Neuronal stem cell (in vitro differentiated cells): ENCODE data around the gene OR56A1.

Source experiments
- DNase-seq: peaks from one replicate; pipeline ENCODE4 v3.0.0-alpha.2; 2013; ENCODE audit warnings: low spot score
- H2AFZ ChIP-seq: one replicate; pipeline ENCODE4 v1.6.1; 2013; ENCODE audit warnings: mild to moderate bottlenecking, low read length, inconsistent platforms
- H2AK5ac ChIP-seq: 2 replicates; pipeline ENCODE4 v1.6.1; 2013; ENCODE audit warnings: low read depth, mild to moderate bottlenecking, inconsistent platforms, low read length, moderate library complexity, mixed read lengths
- H2BK120ac ChIP-seq: 2 replicates; pipeline ENCODE4 v1.6.1; 2013; ENCODE audit warnings: low read depth, mild to moderate bottlenecking, inconsistent platforms, low read length, moderate library complexity, mixed read lengths
- H2BK12ac ChIP-seq: one replicate; pipeline ENCODE4 v1.6.1; 2013; ENCODE audit warnings: low read length, inconsistent platforms
- H2BK15ac ChIP-seq: 2 replicates; pipeline ENCODE4 v1.6.1; 2013; ENCODE audit warnings: mild to moderate bottlenecking, low read length, inconsistent platforms, mixed read lengths
- H2BK5ac ChIP-seq: one replicate; pipeline ENCODE4 v1.6.1; 2013; ENCODE audit warnings: inconsistent platforms, mild to moderate bottlenecking, low read length, moderate library complexity
- H3K14ac ChIP-seq: one replicate; pipeline ENCODE4 v1.6.1; 2013; ENCODE audit warnings: low read length, inconsistent platforms
- H3K18ac ChIP-seq: 2 replicates; pipeline ENCODE4 v1.6.1; 2013; ENCODE audit warnings: low read length, inconsistent platforms
- H3K23ac ChIP-seq: 2 replicates; pipeline ENCODE4 v1.6.1; 2013; ENCODE audit warnings: low read depth, mild to moderate bottlenecking, mixed read lengths, low read length, inconsistent platforms; ENCODE audit not compliant: poor library complexity
- H3K27ac ChIP-seq: replicated peaks from 3 replicates; pipeline ENCODE4 v1.5.1; 2013; ENCODE audit warnings: low read length, inconsistent platforms
- H3K27me3 ChIP-seq, 3 experiments: 2 replicates each; pipeline ENCODE4 v1.6.1; 2013; ENCODE audit warnings: low read length in 3 of 3, mild to moderate bottlenecking in 2 of 3, inconsistent platforms in 1 of 3, low read depth in 1 of 3, mixed read lengths in 1 of 3, moderate library complexity in 1 of 3; ENCODE audit not compliant: control insufficient read depth in 3 of 3, insufficient read depth in 3 of 3
- H3K36me3 ChIP-seq, 2 donors: replicated peaks in 1 of 2; 2 replicates each; pipeline ENCODE4 v1.6.1; 2013; ENCODE audit warnings: low read length in 2 of 2; ENCODE audit not compliant: control insufficient read depth in 2 of 2, insufficient read depth in 2 of 2
- H3K4ac ChIP-seq: 2 replicates; pipeline ENCODE4 v1.6.1; 2013; ENCODE audit warnings: inconsistent platforms, mild to moderate bottlenecking, low read length, moderate library complexity
- H3K4me1 ChIP-seq, 2 donors: 1 replicate in 1 of 2; 2 replicates in 1 of 2; pipeline ENCODE4 v1.6.1; 2013; ENCODE audit warnings: low read length in 2 of 2, low read depth in 1 of 2; ENCODE audit not compliant: control insufficient read depth in 2 of 2, insufficient read depth in 1 of 2
- H3K4me2 ChIP-seq: one replicate; pipeline ENCODE4 v1.6.1; 2013; ENCODE audit warnings: mild to moderate bottlenecking, low read length, inconsistent platforms; ENCODE audit not compliant: insufficient read depth, poor library complexity, severe bottlenecking
- H3K4me3 ChIP-seq, 2 donors: 2 replicates each; pipeline ENCODE4 v1.5.1; 2013; ENCODE audit warnings: low read length in 2 of 2, mild to moderate bottlenecking in 2 of 2, inconsistent platforms in 1 of 2, moderate library complexity in 1 of 2
- H3K79me1 ChIP-seq: one replicate; pipeline ENCODE4 v1.6.1; 2013; ENCODE audit warnings: low read depth, mild to moderate bottlenecking, inconsistent platforms, low read length, moderate library complexity
- H3K9ac ChIP-seq: one replicate; pipeline ENCODE4 v1.6.1; 2013; ENCODE audit warnings: mild to moderate bottlenecking, low read depth, low read length, inconsistent platforms; ENCODE audit not compliant: poor library complexity
- H3K9me3 ChIP-seq, 2 donors: replicated peaks in 1 of 2; 2 replicates each; pipeline versions ENCODE3 to v1.6.1; 2013; ENCODE audit warnings: low read length in 2 of 2, mild to moderate bottlenecking in 2 of 2, inconsistent platforms in 1 of 2, low read depth in 1 of 2, mixed read lengths in 1 of 2, moderate library complexity in 1 of 2; ENCODE audit not compliant: control insufficient read depth in 2 of 2, insufficient read depth in 1 of 2
- H4K8ac ChIP-seq: one replicate; pipeline ENCODE4 v1.6.1; 2013; ENCODE audit warnings: low read depth, mild to moderate bottlenecking, inconsistent platforms, low read length, moderate library complexity
- H4K91ac ChIP-seq: one replicate; pipeline ENCODE4 v1.6.1; 2013; ENCODE audit warnings: low read length, low read depth, mild to moderate bottlenecking, inconsistent platforms; ENCODE audit not compliant: poor library complexity
- WGBS, 2 donors: extraction: QIAGEN DNeasy Blood & Tissue Kit; methylation state at CpG; one replicate each; pipeline ENCODE4 v1.1.7; 2013; ENCODE audit warnings: missing lambda C conversion rate in 2 of 2, mixed read lengths in 1 of 2; ENCODE audit not compliant: insufficient read length in 2 of 2, insufficient replicate concordance in 1 of 2; ENCODE audit errors: extremely low coverage in 2 of 2; 5-methylcytosine and 5-hydroxymethylcytosine counted together

Gene OR56A1

DNA sequence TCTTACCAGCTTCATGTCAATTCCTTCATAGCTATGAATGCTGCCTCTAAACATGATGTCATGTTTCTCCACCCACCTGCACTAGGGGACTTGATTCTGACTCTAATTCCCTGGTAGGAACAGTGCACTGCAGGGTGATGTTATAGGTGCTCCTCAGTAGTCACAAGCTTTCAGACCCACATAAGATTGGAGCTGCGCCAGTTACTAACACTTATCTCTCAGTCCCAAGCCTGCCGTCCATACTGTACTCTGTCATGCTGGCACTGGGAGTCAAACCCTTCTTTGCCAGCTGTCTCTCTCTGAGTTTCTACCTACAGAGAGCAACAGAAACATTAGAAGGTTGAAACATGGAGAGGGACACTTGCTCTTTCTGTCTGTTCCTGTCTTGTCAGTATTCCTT lies 5.5 kb downstream of the OR56A1 start:
- Histone ChIP-seq H3K4me1 (no peaks in the 10 kb centered on the region), H3K27me3 (no peaks in the 10 kb centered on the region), H2BK15ac (no peak overlapping the region), H4K8ac (no peak overlapping the region), H3K23ac (no peak overlapping the region), H2BK12ac (no peak overlapping the region), H3K14ac (no peak overlapping the region), H3K18ac (no peak overlapping the region), H2AFZ (no peak overlapping the region), H3K9ac (no peak overlapping the region), H2AK5ac (no peak overlapping the region), H3K4me3 (no peak overlapping the region), H2BK5ac (no peak overlapping the region), H3K36me3 (no peaks in the 10 kb centered on the region), H3K4ac (no peak overlapping the region), H2BK120ac (no peak overlapping the region), H3K27ac (no peak overlapping the region), H4K91ac (no peak overlapping the region), H3K79me1 (no peaks in the 10 kb centered on the region), H3K9me3 (no peaks in the 10 kb centered on the region), H3K4me2 (no peak overlapping the region)
- DNase-seq, result no peak
- WGBS, 2 donors, result no CpG with 5 or more reads among the region's 2 CpGs

DNA sequence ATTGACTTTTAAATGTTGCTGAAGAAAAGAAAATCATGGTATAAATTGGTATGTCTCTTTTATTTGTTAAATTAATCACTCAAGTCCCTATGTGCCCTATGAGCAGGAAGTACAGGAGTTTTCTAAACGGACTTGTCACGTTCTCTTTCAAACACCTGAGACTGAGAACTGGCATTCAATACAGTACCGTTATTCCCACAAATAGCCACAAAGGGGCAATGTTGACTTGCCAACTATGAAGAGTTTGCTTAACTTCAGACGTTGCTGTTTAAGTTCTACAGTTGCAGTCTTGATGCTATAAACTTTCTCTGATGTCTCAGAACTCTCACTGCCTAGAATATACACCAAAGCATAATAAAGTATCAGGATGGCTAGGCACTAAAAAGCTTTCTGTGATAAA lies 7.6 kb downstream of the OR56A1 start:
- H2BK12ac ChIP-seq, result no peak overlapping the region
- no peak overlapping the region for H2BK15ac ChIP-seq
- no peaks in the 10 kb centered on the region for H3K79me1 ChIP-seq
- no peak overlapping the region for H3K18ac ChIP-seq
- no peak overlapping the region for H2BK5ac ChIP-seq
- H3K4me2 ChIP-seq, result no peak overlapping the region
- H3K36me3 ChIP-seq, result no peaks in the 10 kb centered on the region
- no peak overlapping the region for H2AK5ac ChIP-seq
- H3K23ac ChIP-seq, result no peak overlapping the region
- H3K14ac ChIP-seq, result no peak overlapping the region
- no peak overlapping the region for H4K8ac ChIP-seq
- no peak overlapping the region for H2AFZ ChIP-seq
- no peak overlapping the region for H4K91ac ChIP-seq
- H3K4ac ChIP-seq, result no peak overlapping the region
- DNase-seq, result peak; percentile 40
- H2BK120ac ChIP-seq, result no peak overlapping the region
- no CpG with 5 or more reads among the region's 4 CpGs for WGBS, 2 donors
- no peak overlapping the region for H3K4me3 ChIP-seq
- no peaks in the 10 kb centered on the region for H3K9me3 ChIP-seq
- no peak overlapping the region for H3K27ac ChIP-seq
- H3K4me1 ChIP-seq, result no peaks in the 10 kb centered on the region
- H3K9ac ChIP-seq, result no peak overlapping the region
- no peaks in the 10 kb centered on the region for H3K27me3 ChIP-seq

DNA sequence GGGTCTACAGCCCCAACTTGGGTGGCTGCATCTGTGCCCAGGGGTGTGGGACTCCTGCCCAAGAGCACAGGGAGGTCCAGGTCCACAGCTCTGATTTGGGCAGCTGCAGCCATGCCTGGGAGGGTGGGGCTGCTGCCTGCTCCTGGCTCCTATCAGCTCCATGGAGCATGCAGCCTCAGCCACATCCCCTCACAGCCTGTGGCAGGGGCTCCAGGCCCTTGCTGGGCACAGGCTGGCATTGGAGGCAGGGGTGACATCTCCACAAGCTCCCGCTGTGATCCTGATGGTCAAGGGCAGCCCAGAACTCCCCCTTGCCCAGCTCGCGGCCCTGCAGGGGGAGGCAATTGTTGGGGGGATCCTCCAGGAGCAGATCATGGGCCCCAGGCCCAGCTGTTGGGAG lies 17.5 kb downstream of the OR56A1 start:
- Histone ChIP-seq H3K4me2 (no peak overlapping the region), H2AK5ac (peak overlapping the region; percentile 63), H2BK5ac (no peak overlapping the region), H4K91ac (no peak overlapping the region), H3K4me3 (no peak overlapping the region), H3K4ac (no peak overlapping the region), H3K4me1 (no peaks in the 10 kb centered on the region), H2BK15ac (no peak overlapping the region), H2BK12ac (no peak overlapping the region), H2BK120ac (no peak overlapping the region), H3K9ac (no peak overlapping the region), H3K18ac (peak overlapping the region; percentile 71), H3K27me3 (no peaks in the 10 kb centered on the region), H4K8ac (no peak overlapping the region), H3K9me3 (peaks cover 0 to 4% of the 10 kb centered on the region in 2 donors), H3K14ac (no peak overlapping the region), H3K79me1 (peaks cover 2% of the 10 kb centered on the region), H3K27ac (no peak overlapping the region), H3K36me3 (no peaks in the 10 kb centered on the region), H3K23ac (peak overlapping the region; percentile 43), H2AFZ (no peak overlapping the region)
- no peak for DNase-seq
- no CpG with 5 or more reads among the region's 3 CpGs for WGBS, 2 donors

DNA sequence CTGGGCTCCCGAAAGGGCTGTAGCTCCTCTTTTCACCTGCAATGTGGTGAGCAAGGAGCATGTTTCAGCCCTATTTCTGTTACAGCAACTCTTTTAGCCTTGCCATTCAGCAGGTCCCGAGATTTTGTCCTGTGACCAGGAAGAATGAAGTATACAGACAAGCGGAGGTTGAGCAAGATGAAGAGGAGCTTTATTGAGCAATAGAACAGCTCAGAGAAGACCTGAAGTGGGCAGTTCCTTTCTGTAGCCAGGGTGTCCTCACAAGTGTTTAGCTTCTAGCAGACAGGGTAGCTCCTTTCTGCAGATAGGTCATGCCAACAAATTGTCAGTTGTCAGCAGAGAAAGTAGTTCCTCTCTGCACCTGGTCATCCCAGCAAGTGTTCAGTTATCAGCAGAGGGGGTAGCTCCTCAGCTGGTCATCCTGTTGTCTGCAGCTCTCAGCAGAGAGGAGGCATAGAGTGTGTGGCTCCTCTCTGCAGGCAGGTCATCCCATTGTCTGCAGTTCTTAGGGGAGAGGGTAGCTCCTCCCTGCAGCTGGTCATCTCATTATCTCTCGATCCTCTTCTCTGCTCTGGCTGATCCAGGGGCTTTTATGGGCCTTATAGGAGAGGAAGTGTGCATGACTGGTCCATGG lies 18.4 kb downstream of the OR56A1 start:
- Histone ChIP-seq H3K4me1 (no peaks in the 10 kb centered on the region), H2AFZ (no peak overlapping the region), H3K79me1 (peaks cover 2% of the 10 kb centered on the region), H2BK12ac (no peak overlapping the region), H3K4ac (no peak overlapping the region), H3K27ac (no peak overlapping the region), H2AK5ac (peak overlapping the region; percentile 75), H3K9ac (no peak overlapping the region), H3K27me3 (no peaks in the 10 kb centered on the region), H2BK5ac (peak overlapping the region; percentile 19), H3K9me3 (peaks cover 0 to 4% of the 10 kb centered on the region in 2 donors), H3K4me3 (peak overlapping the region in 1 of 2 donors; percentile 48), H3K18ac (no peak overlapping the region), H4K91ac (no peak overlapping the region), H4K8ac (no peak overlapping the region), H2BK120ac (no peak overlapping the region), H3K14ac (no peak overlapping the region), H3K4me2 (no peak overlapping the region), H2BK15ac (no peak overlapping the region), H3K23ac (no peak overlapping the region), H3K36me3 (no peaks in the 10 kb centered on the region)
- WGBS, 2 donors, result no CpG with 5 or more reads among the region's 4 CpGs
- DNase-seq, result no peak
